ENCODE results near the gene CPPED1.
"Not testable (repeated sequence)": the region's sequence is repeated elsewhere in the genome, so short reads cannot be mapped to it uniquely, and the experiment has no call there.

Gene CPPED1

DNA sequence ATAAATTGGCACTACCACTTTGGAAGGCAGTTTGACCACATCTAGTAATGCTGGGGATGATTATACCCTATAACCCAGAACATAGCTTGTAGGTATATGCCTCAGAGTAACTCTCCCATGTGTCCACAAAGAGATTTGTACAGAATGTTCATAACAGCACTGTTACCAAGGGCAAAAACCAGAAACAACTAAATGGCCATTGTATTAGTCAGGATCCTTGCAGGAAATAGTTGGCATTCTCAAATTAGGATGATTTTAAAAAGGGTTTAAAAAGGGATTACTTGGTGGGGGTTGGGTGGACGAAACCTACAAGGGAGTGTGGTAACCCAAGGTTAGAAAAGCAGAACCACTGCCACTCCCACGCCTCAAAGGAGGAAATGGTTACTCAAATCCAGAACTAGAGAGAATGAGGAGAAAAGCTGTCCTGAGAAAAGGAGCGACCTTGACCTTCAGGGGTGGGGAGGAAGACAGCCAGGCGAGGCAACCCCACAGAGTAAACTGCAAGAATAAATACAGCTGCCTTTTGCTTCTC is 2.1 kb downstream of the CPPED1 start:
- no peak for FAIRE-seq

DNA sequence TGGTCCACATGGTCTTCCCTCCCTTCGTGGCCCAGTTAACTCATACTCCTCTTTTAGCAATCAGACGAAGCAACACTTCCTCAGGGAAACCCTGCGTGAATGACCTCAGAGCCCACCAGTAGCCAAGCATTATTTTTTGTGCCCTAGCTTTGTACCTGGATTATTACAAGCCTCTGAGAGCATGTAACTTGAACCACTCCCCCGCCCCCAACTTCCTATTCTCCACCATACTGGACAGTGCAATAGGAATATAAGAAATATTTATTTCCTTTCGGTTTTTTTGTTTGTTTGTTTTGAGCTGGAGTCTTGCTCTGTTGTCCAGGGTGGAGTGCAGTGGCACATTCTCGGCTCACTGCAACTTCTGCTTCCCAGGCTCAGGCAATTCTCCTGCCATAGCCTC is 2.9 kb downstream of the CPPED1 start:
- no peak for FAIRE-seq

GRCh38 chr16:12799996-12800395 is 3.7 kb downstream of the CPPED1 start:
- not testable (repeated sequence) for FAIRE-seq

GRCh38 chr16:12798846-12799245 is 4.8 kb downstream of the CPPED1 start:
- FAIRE-seq: no peak

- FAIRE-seq: no peak
Measured at GRCh38 chr16:12798171-12798570, 5.5 kb downstream of the CPPED1 start.

DNA sequence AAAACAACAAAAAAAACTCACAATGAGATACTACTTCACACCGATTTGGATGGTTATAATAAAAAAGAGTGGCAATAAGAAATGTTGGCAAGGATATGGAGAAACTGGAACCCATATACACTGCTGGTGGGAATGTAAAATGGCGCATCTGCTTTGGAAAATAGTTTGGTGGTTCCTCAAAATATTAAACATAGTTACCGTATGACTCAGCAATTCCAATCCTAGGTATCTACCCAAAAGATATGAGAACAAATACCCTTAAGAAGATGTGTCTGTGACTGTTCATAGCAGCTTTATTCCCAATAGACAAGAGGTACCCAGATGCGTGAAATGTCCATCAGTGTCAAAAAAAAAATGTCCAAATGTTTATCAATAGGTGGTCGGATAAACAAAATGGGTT is 7.2 kb downstream of the CPPED1 start:
- no peak for FAIRE-seq

DNA sequence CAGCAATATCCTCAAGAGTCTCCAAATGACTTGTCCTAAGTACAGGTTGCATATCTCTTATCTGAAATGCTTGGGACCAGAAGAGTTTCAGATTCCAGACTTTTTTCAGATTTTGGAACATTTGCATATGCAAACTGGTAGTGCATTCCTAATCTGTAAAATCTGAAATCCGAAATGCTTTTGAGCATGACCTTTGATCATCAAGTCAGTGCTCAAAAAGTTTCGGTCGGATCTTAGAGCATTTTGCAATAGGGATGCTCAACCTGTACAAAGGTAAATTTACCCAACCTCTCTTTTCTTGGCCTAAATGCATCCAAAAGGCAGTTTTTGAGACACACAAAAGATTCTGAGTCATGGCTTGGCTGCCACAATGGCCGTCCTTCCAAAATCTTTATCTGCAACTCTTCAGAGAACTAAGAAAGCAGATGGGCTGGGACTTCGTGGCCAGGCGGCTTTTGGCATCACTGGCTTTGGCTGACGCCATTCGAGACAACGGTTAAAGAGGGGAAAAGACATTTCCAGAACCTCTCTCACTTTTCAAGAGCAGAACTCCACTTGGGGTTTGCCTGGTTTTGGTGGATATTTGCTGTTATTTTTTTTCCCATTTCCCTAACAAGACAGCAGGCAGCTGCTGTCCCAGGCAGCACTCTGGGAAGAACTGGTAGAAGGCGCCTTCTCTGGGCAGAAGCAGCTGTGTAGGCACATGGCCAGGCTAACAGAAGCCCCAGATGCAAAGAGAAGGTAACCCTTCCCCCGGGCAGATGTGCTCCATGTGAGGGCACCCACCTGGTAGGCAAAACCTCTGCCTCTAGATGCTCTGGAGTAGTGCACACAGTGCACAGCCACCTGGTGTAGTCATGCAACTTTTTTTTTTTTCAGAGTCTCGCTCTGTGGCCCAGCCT is 8.9 kb downstream of the CPPED1 start:
- no peak for FAIRE-seq

DNA sequence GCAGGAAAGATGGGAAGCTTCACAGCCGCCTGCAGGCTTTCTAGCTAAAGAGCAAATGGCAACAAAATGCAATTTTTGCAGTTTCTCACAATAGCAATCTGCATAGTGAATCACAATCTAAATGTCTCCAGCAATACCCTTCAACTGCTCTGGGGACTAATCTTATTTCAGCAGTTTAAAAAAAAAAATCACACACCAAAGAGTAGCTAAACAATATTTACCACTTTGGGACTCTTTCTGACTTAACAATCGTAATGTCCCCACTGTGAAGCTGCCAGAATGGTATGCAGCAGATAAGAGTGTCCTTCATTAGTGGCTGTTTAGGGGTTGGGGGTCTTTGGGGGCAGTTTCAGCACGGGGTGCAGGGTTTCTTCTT is 9.8 kb downstream of the CPPED1 start:
- FAIRE-seq: no peak

- FAIRE-seq: no peak
Measured at GRCh38 chr16:12793120-12793864, 10.4 kb downstream of the CPPED1 start.

DNA sequence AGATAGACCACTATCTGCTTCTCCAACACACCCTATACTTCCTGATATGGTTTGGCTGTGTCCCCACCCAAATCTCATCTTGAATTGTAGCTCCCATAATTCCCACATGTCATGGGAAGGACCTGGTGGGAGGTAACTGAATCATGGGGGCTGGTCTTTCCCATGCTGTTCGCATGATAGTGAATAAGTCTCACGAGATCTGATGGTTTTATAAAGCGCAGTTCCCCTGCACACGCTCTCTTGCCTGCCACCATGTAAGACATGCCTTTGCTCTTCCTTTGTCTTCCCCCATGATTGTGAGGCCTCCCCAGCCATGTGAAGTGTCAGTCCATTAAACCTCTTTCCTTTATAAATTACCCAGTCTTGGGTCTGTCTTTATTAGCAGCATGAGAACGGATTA is 11.2 kb downstream of the CPPED1 start:
- not testable (repeated sequence) for FAIRE-seq

GRCh38 chr16:12791340-12791739 is 12.3 kb downstream of the CPPED1 start:
- no peak for FAIRE-seq

- no peak for FAIRE-seq
Measured at GRCh38 chr16:12788758-12789157, 14.9 kb downstream of the CPPED1 start.

- no peak for FAIRE-seq
Measured at GRCh38 chr16:12786081-12786480, 17.6 kb downstream of the CPPED1 start.

GRCh38 chr16:12784076-12784475 is 19.6 kb downstream of the CPPED1 start:
- FAIRE-seq: no peak

GRCh38 chr16:12781777-12782176 is 21.9 kb downstream of the CPPED1 start:
- FAIRE-seq: no peak

- FAIRE-seq: no peak
Measured at GRCh38 chr16:12780467-12780866, 23.2 kb downstream of the CPPED1 start.

GRCh38 chr16:12778726-12779125 is 25.0 kb downstream of the CPPED1 start:
- FAIRE-seq: no peak

GRCh38 chr16:12775656-12776236 is 27.9 kb downstream of the CPPED1 start:
- no peak for FAIRE-seq

DNA sequence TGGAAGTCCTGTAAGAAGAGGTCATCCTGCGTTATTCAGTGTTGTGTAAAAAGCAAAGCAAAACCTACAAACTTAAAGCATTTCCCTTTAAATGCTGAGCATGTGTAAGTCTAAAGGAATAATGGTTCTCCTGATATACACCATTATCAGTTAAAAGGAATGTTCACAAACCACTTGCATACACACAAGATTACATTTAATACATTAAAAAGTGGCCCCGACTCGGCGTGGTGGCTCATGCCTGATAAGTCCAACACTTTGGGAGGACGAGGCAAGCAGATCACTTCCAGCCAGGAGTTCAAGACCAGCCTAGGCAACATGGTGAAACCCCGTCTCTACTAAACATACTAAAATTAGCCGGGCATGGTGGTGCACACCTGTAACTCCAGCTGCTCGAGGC is 30.5 kb downstream of the CPPED1 start:
- no peak for FAIRE-seq

- no peak for FAIRE-seq
Measured at GRCh38 chr16:12771341-12771798, 32.3 kb downstream of the CPPED1 start.

DNA sequence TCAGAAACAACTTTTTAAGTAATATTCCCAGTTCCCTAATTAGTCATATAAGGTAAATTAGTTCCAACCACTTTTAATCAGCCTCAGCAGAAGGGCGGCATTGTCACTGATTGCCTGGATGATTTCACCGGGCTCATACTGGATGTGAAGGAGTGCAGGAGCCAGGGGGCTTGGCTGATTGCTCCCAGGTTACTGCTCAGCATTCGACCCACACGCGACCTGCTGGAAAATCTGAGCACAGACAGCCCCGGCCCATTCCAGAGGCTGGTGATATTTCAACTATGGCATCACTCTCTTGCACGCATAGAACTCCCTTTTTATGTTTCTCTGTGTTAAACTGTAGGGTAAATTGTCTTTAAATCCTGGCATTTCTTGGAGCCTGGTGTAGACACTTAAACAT is 34.2 kb downstream of the CPPED1 start:
- no peak for FAIRE-seq

DNA sequence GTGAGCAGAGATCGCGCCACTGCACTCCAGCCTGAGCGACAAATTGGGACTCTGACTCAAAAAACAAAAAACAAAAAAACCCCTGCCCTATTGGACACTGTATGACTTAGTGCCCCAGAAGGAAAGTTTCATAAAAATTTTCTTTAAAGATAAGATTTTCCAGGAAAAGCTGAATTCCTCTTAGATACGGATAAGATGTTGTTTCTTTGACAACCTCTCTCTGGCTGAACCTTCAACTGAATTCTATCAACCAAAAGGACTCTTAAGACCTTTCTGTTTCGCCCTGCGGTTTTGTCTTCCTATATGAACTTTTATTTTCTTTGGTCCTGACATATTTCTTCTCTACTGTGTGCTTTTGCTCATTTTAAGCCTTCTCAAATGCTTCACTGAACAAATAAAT is 35.8 kb downstream of the CPPED1 start:
- no peak for FAIRE-seq

GRCh38 chr16:12766853-12767252 is 36.8 kb downstream of the CPPED1 start:
- FAIRE-seq: no peak

Measured in TTC549 (cell line).